NCI-H82 (cell line): Measurements from ENCODE around the gene CBX1.
"Not testable (repeated sequence)": the region's sequence is repeated elsewhere in the genome, so short reads cannot be mapped to it uniquely, and the experiment has no call there.

Source experiments
- DNase-seq: peaks from one replicate; lab custom pipeline; 2025; lab: John Stamatoyannopoulos, UW

The CBX1 gene

DNA sequence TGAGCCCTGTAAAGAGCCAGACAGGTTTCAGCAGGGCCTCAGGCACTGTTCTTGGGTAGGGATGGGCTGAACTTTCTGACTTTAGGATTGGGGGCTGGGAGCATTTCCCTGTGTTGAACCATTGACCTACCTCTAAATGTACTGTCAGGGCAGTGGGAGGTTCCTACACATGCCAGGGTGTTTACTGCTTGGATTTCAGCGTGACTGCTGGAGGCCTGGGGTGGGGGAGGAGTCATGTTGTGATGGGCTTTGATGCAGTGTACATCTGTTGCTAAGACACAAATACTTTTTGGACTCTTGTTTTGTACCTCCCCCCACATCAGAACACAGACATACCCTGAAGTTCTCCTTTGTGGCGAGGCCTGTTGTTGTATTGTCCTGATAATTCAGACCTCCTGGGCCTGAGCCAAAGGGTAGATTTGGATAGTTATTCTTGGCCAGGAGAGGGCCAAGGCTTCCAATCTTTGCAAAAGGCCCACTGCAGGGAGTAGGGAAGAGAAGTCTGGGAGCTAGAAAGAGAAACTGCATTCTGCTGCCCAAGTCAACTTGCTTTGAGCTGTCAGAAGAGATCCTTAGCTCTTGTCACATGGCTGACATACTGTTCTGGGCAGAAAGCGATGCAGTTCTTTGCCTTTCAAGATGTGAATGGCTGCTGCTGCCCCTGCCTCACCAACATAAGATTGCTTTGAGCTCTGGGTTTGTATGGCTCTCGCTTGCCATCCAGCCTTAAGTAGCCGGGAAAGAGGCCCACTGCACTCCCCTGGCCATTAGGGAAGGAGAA is 49.4 kb downstream of the CBX1 start:
- DNase-seq = peak; percentile 28

DNA sequence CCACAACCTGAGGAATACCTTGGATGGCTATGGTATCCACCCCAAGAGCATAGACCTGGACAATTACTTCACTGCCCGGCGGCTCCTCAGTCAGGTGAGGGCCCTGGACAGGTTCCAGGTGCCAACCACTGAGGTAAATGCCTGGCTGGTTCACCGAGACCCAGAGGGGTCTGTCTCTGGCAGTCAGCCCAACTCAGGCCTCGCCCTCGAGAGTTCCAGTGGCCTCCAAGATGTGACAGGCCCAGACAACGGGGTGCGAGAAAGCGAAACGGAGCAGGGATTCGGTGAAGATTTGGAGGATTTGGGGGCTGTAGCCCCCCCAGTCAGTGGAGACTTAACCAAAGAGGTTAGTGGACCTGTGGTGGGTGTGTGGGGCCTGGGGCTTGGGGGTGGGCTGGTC is 50.0 kb downstream of the CBX1 start:
- no peak for DNase-seq

DNA sequence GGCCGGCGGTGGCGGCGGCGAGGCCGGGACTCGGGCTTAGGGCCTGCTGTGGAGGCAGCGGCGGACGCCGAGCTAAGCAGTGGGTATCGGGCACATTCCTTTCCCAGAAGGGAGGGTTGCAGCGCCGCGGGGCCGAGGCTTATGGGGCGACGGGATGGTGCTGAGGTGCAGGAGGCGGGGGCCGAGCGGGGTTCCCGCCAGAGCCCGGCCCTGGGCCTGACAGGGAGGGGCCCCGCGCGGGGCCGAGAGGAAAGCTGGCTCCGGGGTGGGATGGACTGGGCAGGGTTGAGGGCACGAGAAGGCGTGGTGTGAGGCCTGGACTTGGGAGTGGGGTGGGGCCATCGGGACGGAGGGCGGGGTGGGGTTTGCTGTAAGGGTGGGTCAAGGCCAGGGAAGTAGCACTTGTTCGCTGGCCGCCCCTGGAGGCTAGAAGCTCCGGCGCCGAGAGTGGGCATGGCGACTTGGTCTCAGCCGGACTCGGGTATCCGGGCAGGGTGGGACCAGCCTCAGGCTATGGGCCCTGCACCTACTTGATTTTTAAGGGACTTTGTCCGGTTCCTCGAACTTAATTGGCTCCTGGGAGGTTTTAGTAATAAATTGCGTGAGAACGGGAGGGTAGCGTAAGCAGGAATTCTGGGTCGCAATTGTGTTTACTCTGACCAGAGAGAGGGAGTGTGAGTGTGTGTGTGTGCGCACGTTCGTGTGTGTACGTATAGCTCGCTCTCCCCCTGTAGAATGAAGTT is 52.7 kb downstream of the CBX1 start:
- DNase-seq = peak; percentile 87

DNA sequence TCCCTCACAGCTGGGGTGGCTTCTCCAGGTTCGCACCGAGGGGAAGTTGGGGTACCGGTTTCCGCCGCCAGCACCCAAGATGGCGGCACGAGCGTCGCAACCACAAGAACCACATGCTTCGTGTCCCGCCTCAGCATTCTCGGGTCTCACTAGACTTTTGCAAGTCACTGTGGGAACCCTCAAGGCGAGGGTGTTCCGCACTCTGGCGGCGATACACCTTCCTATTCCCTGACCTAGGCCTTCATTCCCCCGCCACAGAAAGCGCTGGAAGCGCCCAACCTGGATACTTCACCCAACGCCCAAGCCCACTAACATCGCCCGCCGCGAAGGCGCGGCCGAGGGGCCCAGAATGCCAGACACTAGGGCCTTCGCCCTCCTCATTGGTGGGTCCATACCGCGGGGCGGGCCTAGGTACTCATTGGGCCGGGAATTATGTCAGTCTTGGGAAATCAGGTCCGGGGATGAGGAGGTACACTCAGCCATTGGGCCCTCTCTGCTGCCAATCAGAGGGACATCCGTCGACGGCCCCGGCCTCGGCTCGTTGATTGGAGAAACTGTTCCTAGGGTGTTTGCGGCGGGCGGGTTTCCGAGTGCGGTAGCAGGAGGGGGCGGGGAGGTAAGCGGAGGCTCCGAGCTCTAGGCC is 53.4 kb downstream of the CBX1 start, which contains the start of gene NFE2L1:
Gene NFE2L1, plus strand, starts transcription at position 619 of the 643 bp plus-strand sequence. CDS start 2,760 bp downstream, outside the sequence.
- DNase-seq = peak; percentile 100

DNA sequence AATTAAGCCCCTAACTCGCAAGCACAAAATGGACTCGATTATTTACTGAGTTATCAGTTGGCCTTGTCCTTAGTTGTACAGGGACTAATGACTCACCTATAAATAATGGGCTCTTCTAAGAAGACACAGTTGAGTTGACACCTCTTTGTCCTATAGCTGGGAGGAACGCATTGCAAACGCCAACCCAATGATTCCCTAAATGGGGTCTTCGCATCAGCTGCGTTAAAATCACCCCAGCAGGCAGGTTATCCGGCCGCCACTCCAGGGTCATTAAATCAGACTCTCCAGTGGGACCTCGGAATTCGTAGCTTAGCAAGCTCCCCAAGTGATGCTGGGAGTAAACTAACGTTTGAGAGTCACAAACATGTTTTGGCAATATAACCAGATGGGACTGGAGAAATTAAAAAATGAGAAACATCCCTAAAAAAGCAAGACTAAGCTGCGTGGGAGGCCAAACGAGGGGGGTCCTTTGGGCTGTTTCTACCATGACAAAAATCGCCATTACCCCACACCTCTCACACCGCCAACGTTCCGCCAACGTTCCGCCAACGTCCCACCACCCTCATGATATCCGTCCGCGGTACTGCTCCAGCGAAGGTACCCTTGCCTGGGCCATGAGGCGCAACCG is 54.1 kb downstream of the CBX1 start:
- peak; percentile 43 for DNase-seq

DNA sequence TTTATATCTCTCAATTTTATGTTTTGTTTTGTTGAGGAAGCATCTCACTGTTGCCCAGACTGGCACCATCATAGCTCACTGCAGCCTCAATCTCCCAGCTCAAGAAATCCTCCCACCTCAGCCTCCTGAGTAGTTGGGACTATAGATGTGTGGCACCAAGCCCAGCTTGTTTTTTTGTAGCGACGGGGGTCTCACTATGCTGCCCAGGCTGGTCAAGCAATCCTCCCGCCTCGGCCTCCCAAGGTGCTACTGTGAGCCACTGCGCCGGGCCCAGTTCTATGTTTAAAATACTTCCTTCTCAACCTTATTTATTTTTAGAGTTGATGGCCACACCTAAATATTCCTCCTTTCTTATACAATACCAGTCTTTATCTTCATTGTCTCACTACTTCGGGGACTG is 55.0 kb downstream of the CBX1 start:
- DNase-seq = no peak

DNA sequence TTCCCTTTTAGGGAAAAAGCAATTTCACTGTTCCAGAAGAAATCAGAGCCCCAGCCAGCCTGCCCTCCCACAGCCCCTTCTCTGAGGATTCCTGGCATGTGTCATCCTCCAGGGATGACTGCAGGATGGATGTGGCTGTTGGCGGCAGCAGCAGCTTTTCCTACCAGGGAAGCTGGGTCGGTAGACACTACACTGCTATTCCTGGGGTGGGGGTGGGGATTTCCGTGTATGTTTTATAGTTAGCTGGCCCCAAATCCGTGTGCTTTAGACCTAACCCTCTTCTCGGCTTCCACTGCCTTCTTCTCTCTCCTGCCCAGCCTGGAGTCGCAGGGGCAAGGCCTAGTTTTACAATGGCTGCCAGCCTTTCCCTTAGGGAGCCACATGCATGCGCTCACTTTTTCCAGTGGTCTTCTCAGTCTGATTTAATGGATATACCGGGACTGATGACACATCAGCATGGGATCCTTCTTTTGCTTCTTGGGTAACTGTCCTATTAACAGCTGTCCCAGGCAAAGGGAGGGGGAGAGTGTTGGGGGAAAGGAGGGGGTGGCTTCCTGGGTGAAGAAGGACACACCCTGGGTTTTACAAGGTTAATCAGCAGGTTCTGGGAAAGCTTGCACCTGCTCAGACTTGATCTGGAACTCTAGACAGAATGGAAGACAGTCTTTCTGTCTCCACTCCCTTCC is 55.8 kb downstream of the CBX1 start:
- DNase-seq = peak; percentile 54

DNA sequence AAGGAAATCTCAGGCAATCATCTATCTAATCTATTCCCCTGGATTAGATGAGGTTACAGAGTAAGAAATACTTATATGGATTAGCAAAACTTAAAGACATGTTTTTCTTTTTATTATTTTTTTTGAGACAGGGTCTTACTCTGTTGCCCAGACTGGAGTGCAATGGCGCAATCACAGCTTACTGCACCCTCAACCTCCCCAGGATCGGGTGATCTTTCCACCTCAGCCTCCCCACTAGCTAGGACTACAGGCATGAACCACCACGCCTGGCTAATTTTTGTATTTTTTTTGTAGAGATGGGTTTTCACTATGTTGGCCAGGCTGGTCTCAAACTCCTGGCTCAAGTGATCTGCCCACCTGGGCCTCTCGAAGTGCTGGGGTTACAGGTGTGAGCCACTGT is 56.4 kb downstream of the CBX1 start:
- DNase-seq = no peak

DNA sequence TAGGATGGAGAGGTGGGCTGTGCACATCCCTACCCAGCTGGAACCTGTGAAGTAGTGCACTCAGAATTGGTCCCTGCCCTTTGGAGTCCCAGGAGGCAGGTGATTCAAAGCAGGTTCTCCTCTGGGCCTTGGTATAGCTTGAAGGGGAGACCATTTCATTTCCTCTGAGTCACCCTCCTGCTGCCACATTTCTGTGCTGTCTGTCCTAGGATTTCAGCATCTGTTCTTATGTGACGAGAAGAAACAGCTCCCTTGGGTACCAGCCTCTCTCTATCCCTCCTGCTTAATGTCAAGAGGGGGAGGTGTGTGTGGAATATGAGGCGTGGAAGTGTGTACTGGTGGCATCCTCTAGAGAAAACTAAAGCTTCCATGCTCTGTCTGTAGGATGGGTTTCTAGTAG is 58.1 kb downstream of the CBX1 start:
- DNase-seq = peak; percentile 45

DNA sequence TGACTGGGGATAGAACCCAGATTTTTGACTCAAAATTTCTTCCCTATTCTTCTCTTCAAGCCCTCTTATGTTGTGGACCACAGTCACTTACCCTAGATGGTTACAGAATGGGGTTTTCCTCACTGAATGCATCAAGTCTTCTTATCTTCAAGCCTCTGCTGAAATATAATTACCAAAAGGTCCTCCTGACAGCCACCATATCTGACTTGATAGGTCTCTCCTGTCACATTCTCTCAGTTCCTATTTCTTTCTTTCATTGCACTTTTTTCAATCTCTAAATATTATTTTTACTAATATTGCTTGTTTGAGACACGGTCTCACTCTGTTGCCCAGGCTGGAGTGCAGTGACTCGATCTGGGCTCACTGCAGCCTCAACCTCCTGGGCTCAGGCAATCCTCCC is 62.6 kb downstream of the CBX1 start:
- DNase-seq = no peak

DNA sequence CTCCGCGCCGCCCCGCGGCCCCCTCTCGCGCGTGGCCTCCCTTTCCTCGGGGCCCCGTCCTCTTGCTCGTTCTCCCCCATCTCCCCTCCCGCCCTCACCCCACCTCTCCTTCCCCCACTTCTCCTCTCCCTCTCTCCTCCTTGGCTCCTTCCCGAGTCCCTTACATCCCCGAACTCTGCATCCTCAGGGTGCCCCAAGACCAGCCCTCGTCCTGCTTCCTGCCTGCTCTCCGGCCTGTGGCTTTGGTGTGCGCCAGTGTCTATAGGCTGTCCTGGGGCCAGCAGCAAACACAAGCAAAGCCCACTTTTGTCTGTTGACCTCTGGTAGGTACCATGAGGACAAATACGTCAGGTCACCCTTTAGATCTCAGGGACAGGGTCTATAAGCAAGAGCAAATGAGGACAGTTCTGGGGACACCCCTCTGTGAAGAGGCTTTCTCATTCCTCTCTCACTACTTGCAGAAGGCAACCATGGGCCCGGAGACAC is 63.4 kb downstream of the CBX1 start:
- DNase-seq = no peak

DNA sequence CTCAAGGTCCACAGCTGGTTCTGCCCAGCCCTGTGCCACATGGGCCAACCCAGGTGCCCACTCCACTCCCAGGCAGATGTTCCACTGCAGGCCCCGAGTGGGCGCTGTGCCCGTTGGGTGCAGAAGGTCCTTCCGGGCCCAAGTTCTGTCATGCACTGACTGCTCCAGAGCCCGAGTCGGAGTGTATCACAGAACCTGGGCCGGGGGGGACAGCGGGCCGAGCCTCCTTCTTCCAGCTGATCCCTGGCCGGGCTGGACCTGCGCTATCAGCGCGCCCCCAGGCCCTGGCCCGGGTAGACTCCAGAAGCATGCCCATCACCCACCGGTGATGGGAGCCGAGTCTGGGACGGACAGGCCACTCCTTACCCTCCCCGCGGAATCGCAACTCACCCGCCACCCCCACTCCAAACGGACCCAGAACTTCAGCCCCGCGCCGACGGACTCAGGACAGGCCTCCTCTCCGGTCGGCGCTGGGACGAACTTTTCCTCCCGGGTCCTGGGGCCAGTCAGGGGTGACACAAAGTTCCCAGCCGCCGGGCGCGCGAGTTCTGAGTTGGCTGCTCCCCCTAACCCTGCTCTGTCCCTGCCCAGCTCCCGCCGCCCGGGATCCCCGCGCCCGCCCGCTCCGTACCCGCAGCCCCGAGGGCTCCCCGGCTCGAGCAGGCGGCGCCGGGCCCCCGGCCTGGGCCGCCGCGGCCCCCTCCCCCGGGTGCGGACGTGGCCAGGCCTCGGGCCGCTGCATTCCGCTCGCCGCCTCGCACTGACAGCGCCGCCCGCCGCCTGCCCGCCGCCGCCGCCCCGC is 64.0 kb downstream of the CBX1 start, which contains the start of gene COPZ2:
Gene COPZ2, minus strand, starts transcription at position 762 of the 802 bp plus-strand sequence. Its CDS starts 20 bp downstream, at position 742.
- no peak for DNase-seq

DNA sequence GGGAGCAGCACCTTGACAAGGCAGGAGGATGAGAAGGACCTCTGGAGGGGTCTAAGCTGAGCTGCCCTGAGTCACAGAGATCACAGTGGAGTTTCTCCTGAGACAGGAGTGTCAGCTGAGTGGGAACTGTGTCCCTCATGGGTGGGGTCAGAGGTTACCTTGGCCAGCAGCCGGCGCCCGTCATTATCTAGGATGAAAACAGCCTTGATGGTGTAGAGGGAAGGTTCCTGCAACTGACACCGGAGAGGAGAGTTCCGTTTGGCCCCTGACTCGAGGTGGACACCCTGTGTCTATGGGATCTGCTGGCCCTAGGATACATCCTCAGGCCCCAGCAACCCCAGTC is 64.6 kb downstream of the CBX1 start:
- DNase-seq = no peak

DNA sequence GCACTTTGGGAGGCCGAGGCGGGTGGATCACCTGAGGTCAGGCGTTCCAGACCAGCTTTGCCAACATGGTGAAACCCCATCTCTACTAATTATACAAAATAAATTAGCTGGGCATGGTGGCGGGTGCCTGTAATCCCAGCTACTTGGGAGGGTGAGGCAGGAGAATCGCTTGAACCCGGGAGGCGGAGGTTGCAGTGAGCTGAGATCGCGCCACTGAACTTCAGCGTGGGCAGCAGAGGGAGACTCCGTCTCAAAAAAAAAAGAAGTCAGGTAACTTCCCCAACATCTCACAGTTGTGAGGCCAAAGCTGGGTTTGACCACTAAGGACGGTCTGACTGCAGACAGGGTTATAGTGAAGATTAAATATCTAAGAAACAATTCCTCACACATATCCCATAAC is 66.5 kb downstream of the CBX1 start:
- DNase-seq = not testable (repeated sequence)

DNA sequence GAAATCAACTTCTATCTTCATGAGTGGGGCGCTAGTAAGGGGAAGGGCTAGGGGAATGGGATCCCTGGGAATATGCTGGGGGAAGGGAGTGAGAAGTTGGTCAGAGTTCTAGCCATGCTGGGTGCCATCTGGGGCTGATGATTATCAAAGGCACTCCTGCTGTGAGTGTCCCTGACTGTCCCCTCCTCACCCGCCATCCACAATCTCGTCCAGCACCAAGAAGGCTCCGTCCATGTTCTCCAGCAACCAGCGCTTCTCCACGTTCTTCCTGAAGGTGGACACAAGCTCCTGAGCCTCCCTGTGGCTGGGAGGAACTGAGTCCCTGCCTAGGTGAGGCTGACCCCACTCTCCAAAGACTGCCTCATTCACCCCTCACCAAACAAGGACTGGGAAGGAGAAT is 69.3 kb downstream of the CBX1 start:
- DNase-seq = no peak

DNA sequence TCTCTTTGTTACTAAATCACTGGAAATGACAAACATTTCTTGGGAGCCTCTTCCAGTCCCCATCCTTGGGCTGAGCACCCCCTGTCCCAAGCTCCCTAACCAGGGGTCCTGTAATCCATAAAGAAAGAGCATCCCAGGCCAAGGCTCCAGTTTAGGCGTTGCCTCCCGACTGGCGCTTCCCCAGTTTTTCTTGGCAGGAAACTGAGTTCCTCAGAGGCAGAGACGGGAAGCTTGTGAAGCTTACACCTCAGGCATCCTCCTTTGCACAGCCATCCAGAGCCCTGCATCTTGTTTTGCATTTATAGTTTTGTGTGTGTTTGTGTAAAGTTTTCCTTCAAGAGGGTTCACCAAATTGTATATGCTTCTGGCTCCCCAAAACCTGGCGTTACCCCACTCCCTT is 70.7 kb downstream of the CBX1 start:
- DNase-seq = no peak

DNA sequence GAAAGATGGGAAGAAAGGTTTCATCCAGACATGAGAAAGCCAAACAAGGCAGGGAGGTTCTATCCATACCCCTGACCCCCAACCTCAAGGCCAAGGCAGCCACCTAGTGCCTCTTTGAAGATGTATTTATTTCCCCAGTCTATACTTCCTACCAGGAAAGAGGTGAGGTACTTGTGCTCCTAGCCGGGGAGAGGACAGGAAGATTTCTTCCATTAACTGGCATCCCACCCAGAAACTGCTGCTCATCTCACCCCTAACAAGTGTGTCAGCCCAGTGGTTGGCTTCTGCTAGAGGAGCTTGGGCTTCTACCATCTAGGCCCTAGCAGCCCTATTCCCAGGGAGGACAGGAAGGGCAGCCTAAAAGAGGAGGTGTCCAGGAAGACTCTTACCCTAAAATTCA is 72.5 kb downstream of the CBX1 start:
- no peak for DNase-seq

DNA sequence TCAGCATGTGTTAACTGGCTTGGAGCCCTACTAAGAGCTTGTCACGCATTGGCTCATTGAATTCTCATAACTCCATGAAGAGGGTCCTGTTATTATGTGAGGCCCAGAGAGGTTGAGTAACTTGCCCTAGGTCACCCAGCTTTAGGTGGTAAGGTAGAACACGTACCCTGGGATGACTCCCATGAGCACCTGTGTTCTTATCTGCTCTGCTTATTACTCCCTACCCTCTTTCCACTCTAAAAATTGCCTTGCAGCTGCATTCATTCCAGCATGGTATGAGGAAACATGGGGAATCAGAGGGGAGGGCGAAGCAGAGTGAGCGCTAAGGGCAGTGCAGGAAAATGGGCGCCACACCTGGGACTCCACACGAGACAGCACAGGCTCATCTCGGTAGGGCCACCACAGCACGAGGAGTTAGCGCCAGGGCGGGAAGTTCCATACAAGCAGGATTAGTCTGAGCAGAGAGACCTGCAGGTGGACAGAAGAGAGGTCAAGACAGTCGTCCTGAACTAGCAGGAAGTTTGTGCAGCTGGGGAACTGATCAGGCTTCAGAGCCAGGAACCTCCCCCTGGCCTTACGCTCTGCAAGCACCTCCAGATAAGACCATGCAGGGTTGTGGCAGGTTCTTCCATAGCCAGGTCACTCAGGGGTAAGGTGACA is 73.8 kb downstream of the CBX1 start:
- DNase-seq = no peak

DNA sequence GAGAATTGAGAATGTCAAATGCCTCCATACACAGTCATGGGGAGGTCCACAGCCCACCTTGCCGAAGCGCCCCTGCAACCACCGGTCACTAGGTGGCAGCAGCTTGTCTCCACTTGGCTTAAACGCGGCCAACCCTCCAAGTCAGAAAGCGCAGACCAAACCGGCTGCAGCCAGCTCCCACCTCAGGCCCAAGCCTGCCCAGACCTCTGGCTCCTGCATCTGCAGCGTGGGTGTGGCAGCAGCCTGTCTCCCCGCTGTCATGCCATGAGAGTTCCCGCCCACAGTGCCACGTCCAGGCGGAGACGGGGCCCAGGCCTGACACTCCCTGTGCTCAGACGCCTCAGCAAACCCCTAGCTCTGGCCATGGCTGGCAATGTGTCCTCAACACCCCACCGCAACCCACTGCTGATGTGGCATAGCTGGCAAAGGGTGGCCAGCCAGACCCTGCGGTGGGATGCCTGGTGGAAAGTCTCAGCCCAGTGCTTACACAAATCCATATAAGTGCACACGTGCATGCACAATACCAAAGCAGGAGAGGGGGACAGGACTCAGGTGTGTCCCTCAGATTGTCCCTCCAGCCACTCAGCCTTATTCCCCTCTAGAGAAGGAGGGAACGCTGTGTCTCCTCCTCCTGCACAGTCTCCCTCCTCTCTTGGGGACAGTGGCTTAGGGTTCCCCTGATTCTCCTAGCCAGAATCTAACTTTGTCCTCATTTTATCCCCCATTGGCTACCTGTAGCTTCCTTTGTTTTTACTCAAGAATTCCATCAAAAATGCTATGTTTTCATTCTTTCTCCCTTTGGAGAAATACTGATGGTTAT is 74.6 kb downstream of the CBX1 start:
- peak; percentile 95 for DNase-seq
